C4-2B (cell line): Measurements from ENCODE around the gene GOLM1.

Experiments
- H3K27ac ChIP-seq: fragments of 450-650 bp; 2 replicates; pipeline ENCODE4 v1.5.1; 2017
- ZFX ChIP-seq: fragments of 450-650 bp; IDR thresholded peaks from 2 replicates; pipeline ENCODE4 v1.6.1; 2017
- TF ChIP-seq, protein P1 (sequence below): fragments of 450-650 bp; conservative IDR thresholded peaks from 2 replicates; pipeline ENCODE4 v1.5.1; 2017; ENCODE audit warnings: mild to moderate bottlenecking

The GOLM1 gene

GRCh38 chr9:86043586-86043985, 55.8 kb downstream of the GOLM1 start:
- no peak overlapping the region for H3K27ac ChIP-seq
- TF ChIP-seq, protein P1, sequence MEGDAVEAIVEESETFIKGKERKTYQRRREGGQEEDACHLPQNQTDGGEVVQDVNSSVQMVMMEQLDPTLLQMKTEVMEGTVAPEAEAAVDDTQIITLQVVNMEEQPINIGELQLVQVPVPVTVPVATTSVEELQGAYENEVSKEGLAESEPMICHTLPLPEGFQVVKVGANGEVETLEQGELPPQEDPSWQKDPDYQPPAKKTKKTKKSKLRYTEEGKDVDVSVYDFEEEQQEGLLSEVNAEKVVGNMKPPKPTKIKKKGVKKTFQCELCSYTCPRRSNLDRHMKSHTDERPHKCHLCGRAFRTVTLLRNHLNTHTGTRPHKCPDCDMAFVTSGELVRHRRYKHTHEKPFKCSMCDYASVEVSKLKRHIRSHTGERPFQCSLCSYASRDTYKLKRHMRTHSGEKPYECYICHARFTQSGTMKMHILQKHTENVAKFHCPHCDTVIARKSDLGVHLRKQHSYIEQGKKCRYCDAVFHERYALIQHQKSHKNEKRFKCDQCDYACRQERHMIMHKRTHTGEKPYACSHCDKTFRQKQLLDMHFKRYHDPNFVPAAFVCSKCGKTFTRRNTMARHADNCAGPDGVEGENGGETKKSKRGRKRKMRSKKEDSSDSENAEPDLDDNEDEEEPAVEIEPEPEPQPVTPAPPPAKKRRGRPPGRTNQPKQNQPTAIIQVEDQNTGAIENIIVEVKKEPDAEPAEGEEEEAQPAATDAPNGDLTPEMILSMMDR: no peak
- TF ChIP-seq ZFX: no peak

- no peak overlapping the region for H3K27ac ChIP-seq
- no peak for TF ChIP-seq ZFX
- TF ChIP-seq, protein P1: no peak
These were observed 57.0 kb downstream of the GOLM1 start for GRCh38 chr9:86042199-86042978.

DNA sequence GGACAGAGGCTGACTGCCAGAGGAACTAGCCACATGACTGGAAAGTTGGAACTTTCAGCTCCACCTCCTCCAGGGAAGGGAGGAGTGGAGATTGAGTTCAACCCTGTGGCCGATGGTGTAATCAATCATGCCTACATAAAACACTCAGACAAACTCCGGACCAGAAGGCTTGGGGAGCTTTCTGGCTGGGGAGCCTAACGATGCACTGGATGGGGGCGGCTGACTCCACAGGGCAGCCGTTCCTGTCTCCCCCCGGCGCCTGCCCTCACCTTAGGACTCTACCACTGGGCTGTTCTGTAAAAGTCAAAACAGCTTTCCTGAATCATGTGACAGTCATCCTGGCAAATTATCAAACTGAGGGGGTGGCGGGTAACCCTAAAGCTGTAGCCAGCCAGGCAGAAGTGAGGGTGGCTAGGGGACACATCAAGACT, 58.0 kb downstream of the GOLM1 start:
- TF ChIP-seq, protein P1: no peak
- TF ChIP-seq ZFX: no peak
- no peak overlapping the region for H3K27ac ChIP-seq

- no peak overlapping the region for H3K27ac ChIP-seq
- no peak for TF ChIP-seq ZFX
- TF ChIP-seq, protein P1: no peak
These were observed 58.5 kb downstream of the GOLM1 start for GRCh38 chr9:86040861-86041155.

GRCh38 chr9:86039991-86040860, 59.1 kb downstream of the GOLM1 start:
- TF ChIP-seq, protein P1: no peak
- TF ChIP-seq ZFX: no peak

DNA sequence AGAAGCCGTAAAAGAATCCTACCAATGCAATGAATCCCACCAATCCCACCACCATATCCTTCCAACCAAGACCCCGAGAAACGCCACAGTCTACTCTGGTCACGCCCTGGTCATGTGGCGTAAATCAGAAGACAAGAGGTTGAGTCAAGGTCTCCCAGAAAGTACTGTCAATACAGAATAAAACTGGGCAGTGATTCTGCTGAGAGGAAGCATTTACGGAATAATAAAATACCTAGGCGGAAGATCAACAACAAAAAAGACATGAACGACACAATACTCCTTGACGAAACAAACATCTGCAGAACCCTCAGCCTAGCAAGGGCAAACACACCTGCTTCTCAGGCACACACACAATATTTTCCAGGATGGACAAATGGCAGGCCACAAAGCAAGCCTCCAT, 62.8 kb downstream of the GOLM1 start:
- TF ChIP-seq, protein P1: no peak
- no peak for TF ChIP-seq ZFX
- no peak overlapping the region for H3K27ac ChIP-seq

More at GRCh38 chr9:86039991-86040860, 59.1 kb downstream of the GOLM1 start:
- H3K27ac ChIP-seq: no peak overlapping the region

GRCh38 chr9:86035827-86036440, 63.4 kb downstream of the GOLM1 start:
- no peak overlapping the region for H3K27ac ChIP-seq
- no peak for TF ChIP-seq ZFX
- TF ChIP-seq, protein P1: no peak
